ENCODE measurements around the gene RNF41.
A peak's percentile ranks its signal among the peaks of the same experiment; 100 is the strongest.

Gene RNF41

GRCh38 chr12:56162468-56163290, 59.0 kb downstream of the RNF41 start:
- H3K36me3 ChIP-seq (ENCODE audit: insufficient read depth, low read length), result peaks cover 65% of the 10 kb centered on the region

GRCh38 chr12:56161690-56162351, 59.9 kb downstream of the RNF41 start:
- Histone ChIP-seq H3K4me3 (ENCODE audit: low read depth in 1 of 2, low read length in 2 of 2) (peak overlapping the region; percentile 86 to 99), H3K9ac (ENCODE audit: low read length) (peak overlapping the region; percentile 100), H3K27me3 (ENCODE audit: control insufficient read depth in 1 of 2, insufficient read depth in 2 of 2, low read length in 2 of 2) (no peaks in the 10 kb centered on the region), H3K9me3 (ENCODE audit: low read length) (no peaks in the 10 kb centered on the region), H3K4me1 (ENCODE audit: insufficient read depth, low read length) (peaks cover 36% of the 10 kb centered on the region), H3K36me3 (ENCODE audit: insufficient read depth, low read length) (peaks cover 60% of the 10 kb centered on the region), H3K27ac (ENCODE audit: low read depth, low read length) (peak overlapping the region; percentile 93)

More at GRCh38 chr12:56162468-56163290, 59.0 kb downstream of the RNF41 start:
- Histone ChIP-seq H3K9me3 (ENCODE audit: low read length) (no peaks in the 10 kb centered on the region), H3K4me3 (ENCODE audit: low read depth in 1 of 2, low read length in 2 of 2) (peak overlapping the region in 1 of 2 donors; percentile 14), H3K9ac (ENCODE audit: low read length) (no peak overlapping the region), H3K27ac (ENCODE audit: low read depth, low read length) (peak overlapping the region; percentile 66), H3K4me1 (ENCODE audit: insufficient read depth, low read length) (peaks cover 36% of the 10 kb centered on the region), H3K27me3 (ENCODE audit: control insufficient read depth in 1 of 2, insufficient read depth in 2 of 2, low read length in 2 of 2) (no peaks in the 10 kb centered on the region)

GRCh38 chr12:56160894-56161689, 60.6 kb downstream of the RNF41 start:
- Histone ChIP-seq H3K36me3 (ENCODE audit: insufficient read depth, low read length) (peaks cover 56% of the 10 kb centered on the region), H3K9ac (ENCODE audit: low read length) (peak overlapping the region; percentile 100), H3K27ac (ENCODE audit: low read depth, low read length) (peak overlapping the region; percentile 93), H3K9me3 (ENCODE audit: low read length) (no peaks in the 10 kb centered on the region), H3K27me3 (ENCODE audit: control insufficient read depth in 1 of 2, insufficient read depth in 2 of 2, low read length in 2 of 2) (no peaks in the 10 kb centered on the region), H3K4me3 (ENCODE audit: low read depth in 1 of 2, low read length in 2 of 2) (peak overlapping the region; percentile 86 to 99), H3K4me1 (ENCODE audit: insufficient read depth, low read length) (peaks cover 36% of the 10 kb centered on the region)

- Histone ChIP-seq H3K9ac (ENCODE audit: low read length) (peak overlapping the region; percentile 100), H3K4me1 (ENCODE audit: insufficient read depth, low read length) (peaks cover 36% of the 10 kb centered on the region), H3K27ac (ENCODE audit: low read depth, low read length) (peak overlapping the region; percentile 93), H3K36me3 (ENCODE audit: insufficient read depth, low read length) (peaks cover 50% of the 10 kb centered on the region), H3K4me3 (ENCODE audit: low read depth in 1 of 2, low read length in 2 of 2) (peak overlapping the region; percentile 86 to 99), H3K9me3 (ENCODE audit: low read length) (no peaks in the 10 kb centered on the region), H3K27me3 (ENCODE audit: control insufficient read depth in 1 of 2, insufficient read depth in 2 of 2, low read length in 2 of 2) (no peaks in the 10 kb centered on the region)
Observed at GRCh38 chr12:56160193-56160763, 61.4 kb downstream of the RNF41 start.

GRCh38 chr12:56159482-56160192, 62.1 kb downstream of the RNF41 start:
- peak overlapping the region; percentile 100 for H3K9ac ChIP-seq (ENCODE audit: low read length)
- H3K4me1 ChIP-seq (ENCODE audit: insufficient read depth, low read length), result peaks cover 36% of the 10 kb centered on the region
- no peaks in the 10 kb centered on the region for H3K9me3 ChIP-seq (ENCODE audit: low read length)
- peak overlapping the region; percentile 86 to 99 for H3K4me3 ChIP-seq (ENCODE audit: low read depth in 1 of 2, low read length in 2 of 2)
- peak overlapping the region; percentile 93 for H3K27ac ChIP-seq (ENCODE audit: low read depth, low read length)
- H3K36me3 ChIP-seq (ENCODE audit: insufficient read depth, low read length), result peaks cover 46% of the 10 kb centered on the region
- no peaks in the 10 kb centered on the region for H3K27me3 ChIP-seq (ENCODE audit: control insufficient read depth in 1 of 2, insufficient read depth in 2 of 2, low read length in 2 of 2)

GRCh38 chr12:56158926-56159461, 62.7 kb downstream of the RNF41 start:
- Histone ChIP-seq H3K4me3 (ENCODE audit: low read depth in 1 of 2, low read length in 2 of 2) (peak overlapping the region; percentile 86 to 99), H3K36me3 (ENCODE audit: insufficient read depth, low read length) (peaks cover 46% of the 10 kb centered on the region), H3K4me1 (ENCODE audit: insufficient read depth, low read length) (peaks cover 36% of the 10 kb centered on the region), H3K9me3 (ENCODE audit: low read length) (no peaks in the 10 kb centered on the region), H3K27me3 (ENCODE audit: control insufficient read depth in 1 of 2, insufficient read depth in 2 of 2, low read length in 2 of 2) (no peaks in the 10 kb centered on the region), H3K9ac (ENCODE audit: low read length) (peak overlapping the region; percentile 100), H3K27ac (ENCODE audit: low read depth, low read length) (peak overlapping the region; percentile 93)

- H3K4me1 ChIP-seq (ENCODE audit: insufficient read depth, low read length), result peaks cover 34% of the 10 kb centered on the region
Observed at GRCh38 chr12:56158029-56158925, 63.4 kb downstream of the RNF41 start, which contains the start of gene MYL6. Gene MYL6, plus strand, starts transcription at chr12:56158359. Its CDS starts 43 bp downstream, at chr12:56158402.

GRCh38 chr12:56157201-56158028, 64.3 kb downstream of the RNF41 start:
- no peaks in the 10 kb centered on the region for H3K9me3 ChIP-seq (ENCODE audit: low read length)
- peak overlapping the region; percentile 43 to 61 for H3K4me3 ChIP-seq (ENCODE audit: low read depth in 1 of 2, low read length in 2 of 2)
- peaks cover 32% of the 10 kb centered on the region for H3K36me3 ChIP-seq (ENCODE audit: insufficient read depth, low read length)
- H3K4me1 ChIP-seq (ENCODE audit: insufficient read depth, low read length), result peaks cover 34% of the 10 kb centered on the region
- peak overlapping the region; percentile 81 for H3K27ac ChIP-seq (ENCODE audit: low read depth, low read length)
- peak overlapping the region; percentile 39 for H3K9ac ChIP-seq (ENCODE audit: low read length)
- no peaks in the 10 kb centered on the region for H3K27me3 ChIP-seq (ENCODE audit: control insufficient read depth in 1 of 2, insufficient read depth in 2 of 2, low read length in 2 of 2)

More at GRCh38 chr12:56158029-56158925, 63.4 kb downstream of the RNF41 start, which contains the start of gene MYL6:
- no peaks in the 10 kb centered on the region for H3K27me3 ChIP-seq (ENCODE audit: control insufficient read depth in 1 of 2, insufficient read depth in 2 of 2, low read length in 2 of 2)
- peak within 1 kb of the TSS; percentile 100 for H3K9ac ChIP-seq (ENCODE audit: low read length)
- peak within 1 kb of the TSS; percentile 93 for H3K27ac ChIP-seq (ENCODE audit: low read depth, low read length)
- H3K36me3 ChIP-seq (ENCODE audit: insufficient read depth, low read length), result peaks cover 39% of the 10 kb centered on the region
- no peaks in the 10 kb centered on the region for H3K9me3 ChIP-seq (ENCODE audit: low read length)
- H3K4me3 ChIP-seq (ENCODE audit: low read depth in 1 of 2, low read length in 2 of 2), result peak within 1 kb of the TSS; percentile 86 to 99

Measured in muscle layer of colon (tissue), 2 donors.